K562 (cell line): ENCODE results near the gene IL37. TPM values are rescaled to one million over a fixed set of nuclear protein-coding genes. Genes with fewer than 3 reads are reported as not detected.

Experiments
- AFF1 ChIP-seq, 2 experiments: fragments of 450-650 bp; IDR thresholded peaks; 2 replicates each; pipeline ENCODE4 v1.6.1; 2018; ENCODE audit warnings: mild to moderate bottlenecking in 2 of 2, low read depth in 1 of 2; ENCODE audit not compliant: partially characterized antibody in 2 of 2
- FOXK2 ChIP-seq, 2 experiments: fragments of 450-650 bp; IDR thresholded peaks in 1 of 2; conservative IDR thresholded peaks in 1 of 2; 2 replicates each; pipeline ENCODE4 v1.6.1; 2016; ENCODE audit warnings: low read depth in 2 of 2, mild to moderate bottlenecking in 1 of 2
- HNRNPUL1 ChIP-seq: fragments of 200-400 bp; formaldehyde crosslinking; IDR thresholded peaks from 2 replicates; pipeline ENCODE4 v1.6.1; 2017; ENCODE audit warnings: low read length
- NFYB ChIP-seq: IDR thresholded peaks from 2 replicates; pipeline ENCODE4 v1.6.1; 2011; ENCODE audit warnings: mild to moderate bottlenecking, moderate library complexity; ENCODE audit not compliant: insufficient read length; ENCODE audit errors: extremely low read depth
- RAD21 ChIP-seq, 2 experiments: fragments of 250-450 bp in 1 of 2; fragments of 450-650 bp in 1 of 2; sonication (Bioruptor Pico) in 1 of 2; formaldehyde crosslinking in 1 of 2; IDR thresholded peaks in 1 of 2; conservative IDR thresholded peaks in 1 of 2; 2 replicates each; pipeline versions ENCODE4 v1.4.0 to v1.8.0; 2020 to 2022; ENCODE audit warnings: mild to moderate bottlenecking in 2 of 2, moderate library complexity in 1 of 2
- TCF7L2 ChIP-seq: fragments of 150-350 bp; IDR thresholded peaks from 2 replicates; pipeline ENCODE4 v1.6.1; 2016; ENCODE audit warnings: low read depth, mild to moderate bottlenecking, low read length, moderate library complexity
- TEAD2 ChIP-seq: fragments of 450-650 bp; IDR thresholded peaks from 2 replicates; pipeline ENCODE4 v1.6.1; 2016; ENCODE audit warnings: missing genetic modification characterization, control low read depth, missing compliant biosample characterization
- ZNF124 ChIP-seq: sonication (generic); formaldehyde crosslinking; IDR thresholded peaks from 2 replicates; pipeline ENCODE4 v1.8.1; 2022; ENCODE audit warnings: missing genetic modification reagents
- ZNF253 ChIP-seq: fragments of 250-450 bp; sonication (Bioruptor Pico); conservative IDR thresholded peaks from 2 replicates; pipeline ENCODE4 v1.6.1; 2021; ENCODE audit warnings: mild to moderate bottlenecking
- polyA plus RNA-seq, 8 experiments: library from polyadenylated mRNA; depleted of rRNA in 4 of 8; stranded (reverse) in 5 of 8; unstranded in 3 of 8; fragments of >200 nt; fragmentation: Nextera tagmentation in 2 of 8; fragmentation: Illumina TruSeq in 1 of 8; extraction: Ambion mirVana in 2 of 8; extraction: Trizol in 1 of 8; gene quantifications; 2 replicates each; pipeline versions ENCODE4 v1.2.1 to v1.2.3, GENCODE V29; 2011 to 2014; ENCODE audit warnings: inconsistent platforms in 1 of 8, missing spikeins in 1 of 8
- total RNA-seq, 7 experiments: library from RNA; depleted of rRNA in 6 of 7; stranded (reverse); fragments of >200 nt in 6 of 7; fragmentation: Illumina TruSeq in 2 of 7; extraction: Trizol in 2 of 7; gene quantifications; 2 replicates each; pipeline versions ENCODE4 v1.2.1 to v1.2.3, GENCODE V29; 2011 to 2021; ENCODE audit warnings: low replicate concordance in 1 of 7
- TF ChIP-seq, protein P1 (sequence below): fragments of 450-650 bp; IDR thresholded peaks from 2 replicates; pipeline ENCODE4 v1.6.1; 2014; ENCODE audit warnings: low read depth, mild to moderate bottlenecking, moderate library complexity, borderline replicate concordance

IL37 gene
- total and polyA plus RNA-seq, 9 of the 15 experiments (the other 6 are each of a cell fraction or from before 2014, with no cell fraction given), result not detected

DNA sequence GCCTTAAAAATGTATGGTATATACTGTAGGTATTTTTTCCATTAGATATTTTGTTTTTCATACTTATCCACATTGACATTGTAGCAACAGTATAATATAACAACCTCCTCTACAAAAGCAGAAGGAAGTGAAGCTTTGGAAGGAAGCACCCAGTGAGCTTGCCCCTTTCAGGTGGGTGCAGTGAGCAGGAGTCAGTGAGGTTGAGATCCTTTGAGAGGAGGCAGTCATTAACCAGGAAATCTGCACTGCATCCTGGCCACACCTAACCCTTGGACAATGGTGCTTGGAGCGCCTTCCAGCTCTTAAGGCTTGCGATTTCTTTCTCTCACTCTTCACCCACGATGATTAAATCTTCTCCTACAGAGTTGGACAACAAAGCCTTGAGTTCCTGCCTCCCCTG is 13.9 kb downstream of the IL37 start (continued):
- TF ChIP-seq, protein P1, sequence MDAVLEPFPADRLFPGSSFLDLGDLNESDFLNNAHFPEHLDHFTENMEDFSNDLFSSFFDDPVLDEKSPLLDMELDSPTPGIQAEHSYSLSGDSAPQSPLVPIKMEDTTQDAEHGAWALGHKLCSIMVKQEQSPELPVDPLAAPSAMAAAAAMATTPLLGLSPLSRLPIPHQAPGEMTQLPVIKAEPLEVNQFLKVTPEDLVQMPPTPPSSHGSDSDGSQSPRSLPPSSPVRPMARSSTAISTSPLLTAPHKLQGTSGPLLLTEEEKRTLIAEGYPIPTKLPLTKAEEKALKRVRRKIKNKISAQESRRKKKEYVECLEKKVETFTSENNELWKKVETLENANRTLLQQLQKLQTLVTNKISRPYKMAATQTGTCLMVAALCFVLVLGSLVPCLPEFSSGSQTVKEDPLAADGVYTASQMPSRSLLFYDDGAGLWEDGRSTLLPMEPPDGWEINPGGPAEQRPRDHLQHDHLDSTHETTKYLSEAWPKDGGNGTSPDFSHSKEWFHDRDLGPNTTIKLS, result no peak
- TF ChIP-seq NFYB (no peak), TEAD2 (no peak), ZNF124 (CRISPR knock-in tag) (no peak), TCF7L2 (no peak), AFF1 (IDR thresholded peaks at IDR 0.05; ENCODE audit: low read depth in 1 of 2, partially characterized antibody in 2 of 2) (no peak), FOXK2 (conservative IDR thresholded peaks at IDR 0.05 in 1 of 2, IDR thresholded peaks at IDR 0.05 in 1 of 2; ENCODE audit: low read depth in 2 of 2) (no peak), ZNF253 (no peak), HNRNPUL1 (no peak), RAD21 (CRISPR knock-in tag; conservative IDR thresholded peaks at IDR 0.05 in 1 of 2, IDR thresholded peaks at IDR 0.05 in 1 of 2) (no peak)
